Measurements from ENCODE around the gene MORC2.

The MORC2 gene

DNA sequence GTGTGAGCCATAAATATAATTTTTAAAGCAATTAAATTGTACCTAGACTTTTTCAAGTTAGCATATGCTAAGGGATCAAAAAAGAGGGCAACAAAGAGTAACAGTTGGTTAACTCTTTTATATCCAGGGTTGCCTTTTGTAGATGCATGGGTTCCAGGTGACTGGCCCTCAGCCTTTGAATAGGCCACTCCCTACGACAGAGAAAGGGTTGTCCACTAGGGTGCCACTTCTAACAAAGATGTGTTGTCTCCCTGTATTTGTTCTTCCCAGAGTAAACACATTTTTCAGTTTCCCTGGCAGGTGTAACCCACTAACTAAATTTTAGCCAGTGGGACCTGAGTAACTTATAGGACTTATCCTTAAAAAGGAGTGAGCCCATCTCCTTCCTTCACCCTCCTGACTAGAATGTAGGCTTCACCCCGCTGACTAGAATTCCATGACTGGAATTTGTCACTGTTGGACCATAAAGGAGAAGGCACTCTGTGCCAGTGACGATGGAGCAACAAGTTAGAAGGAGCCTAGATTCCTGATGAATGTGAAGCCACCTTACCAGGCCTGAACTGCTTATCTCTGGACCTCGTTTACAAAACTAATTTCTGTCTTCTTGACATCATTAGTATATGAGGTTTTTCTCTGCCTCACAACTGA lies 17.1 kb upstream of the MORC2 start:
- TF ChIP-seq, protein P1, sequence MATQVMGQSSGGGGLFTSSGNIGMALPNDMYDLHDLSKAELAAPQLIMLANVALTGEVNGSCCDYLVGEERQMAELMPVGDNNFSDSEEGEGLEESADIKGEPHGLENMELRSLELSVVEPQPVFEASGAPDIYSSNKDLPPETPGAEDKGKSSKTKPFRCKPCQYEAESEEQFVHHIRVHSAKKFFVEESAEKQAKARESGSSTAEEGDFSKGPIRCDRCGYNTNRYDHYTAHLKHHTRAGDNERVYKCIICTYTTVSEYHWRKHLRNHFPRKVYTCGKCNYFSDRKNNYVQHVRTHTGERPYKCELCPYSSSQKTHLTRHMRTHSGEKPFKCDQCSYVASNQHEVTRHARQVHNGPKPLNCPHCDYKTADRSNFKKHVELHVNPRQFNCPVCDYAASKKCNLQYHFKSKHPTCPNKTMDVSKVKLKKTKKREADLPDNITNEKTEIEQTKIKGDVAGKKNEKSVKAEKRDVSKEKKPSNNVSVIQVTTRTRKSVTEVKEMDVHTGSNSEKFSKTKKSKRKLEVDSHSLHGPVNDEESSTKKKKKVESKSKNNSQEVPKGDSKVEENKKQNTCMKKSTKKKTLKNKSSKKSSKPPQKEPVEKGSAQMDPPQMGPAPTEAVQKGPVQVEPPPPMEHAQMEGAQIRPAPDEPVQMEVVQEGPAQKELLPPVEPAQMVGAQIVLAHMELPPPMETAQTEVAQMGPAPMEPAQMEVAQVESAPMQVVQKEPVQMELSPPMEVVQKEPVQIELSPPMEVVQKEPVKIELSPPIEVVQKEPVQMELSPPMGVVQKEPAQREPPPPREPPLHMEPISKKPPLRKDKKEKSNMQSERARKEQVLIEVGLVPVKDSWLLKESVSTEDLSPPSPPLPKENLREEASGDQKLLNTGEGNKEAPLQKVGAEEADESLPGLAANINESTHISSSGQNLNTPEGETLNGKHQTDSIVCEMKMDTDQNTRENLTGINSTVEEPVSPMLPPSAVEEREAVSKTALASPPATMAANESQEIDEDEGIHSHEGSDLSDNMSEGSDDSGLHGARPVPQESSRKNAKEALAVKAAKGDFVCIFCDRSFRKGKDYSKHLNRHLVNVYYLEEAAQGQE (IDR thresholded peaks at IDR 0.05; ENCODE audit: insufficient read depth in 1 of 2, low read depth in 2 of 2, low read length in 2 of 2) = no peak
- no peak for TF ChIP-seq TAF1 (IDR thresholded peaks at IDR 0.05; ENCODE audit: borderline replicate concordance, insufficient read depth, low read length)
- TF ChIP-seq SIN3A (IDR thresholded peaks at IDR 0.05; ENCODE audit: borderline replicate concordance, insufficient read depth, low read length) = no peak
- TF ChIP-seq FOXP2 (optimal IDR thresholded peaks at IDR 0.05; ENCODE audit: borderline replicate concordance, extremely low read depth, extremely low read length, insufficient read depth) = no peak
- no peak for TF ChIP-seq POLR2AphosphoS5 (IDR thresholded peaks at IDR 0.05; ENCODE audit: low read depth, low read length)

DNA sequence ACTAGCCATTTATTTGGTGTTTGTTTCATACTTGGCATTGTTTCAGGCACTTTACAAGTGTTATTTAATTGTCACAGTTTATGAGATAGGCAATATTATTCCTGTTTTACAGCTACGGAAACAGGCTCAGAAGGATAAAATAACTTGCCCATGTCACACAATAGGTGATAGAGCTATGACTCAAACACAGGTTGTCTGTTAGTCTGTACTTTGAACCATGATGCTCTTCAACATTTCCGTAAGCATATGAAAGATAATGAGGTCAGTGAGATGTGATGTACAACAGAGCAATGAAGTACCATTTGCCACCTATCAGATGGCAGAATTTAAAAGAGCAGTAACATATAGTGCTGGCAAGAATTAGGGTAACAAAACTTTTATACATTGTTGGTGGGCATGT lies 15.7 kb upstream of the MORC2 start:
- TF ChIP-seq TAF1 (IDR thresholded peaks at IDR 0.05; ENCODE audit: borderline replicate concordance, insufficient read depth, low read length) (no peak), POLR2AphosphoS5 (IDR thresholded peaks at IDR 0.05; ENCODE audit: low read depth, low read length) (no peak), SIN3A (IDR thresholded peaks at IDR 0.05; ENCODE audit: borderline replicate concordance, insufficient read depth, low read length) (no peak), FOXP2 (optimal IDR thresholded peaks at IDR 0.05; ENCODE audit: borderline replicate concordance, extremely low read depth, extremely low read length, insufficient read depth) (no peak)
- TF ChIP-seq, protein P1 (IDR thresholded peaks at IDR 0.05; ENCODE audit: insufficient read depth in 1 of 2, low read depth in 2 of 2, low read length in 2 of 2) = no peak

DNA sequence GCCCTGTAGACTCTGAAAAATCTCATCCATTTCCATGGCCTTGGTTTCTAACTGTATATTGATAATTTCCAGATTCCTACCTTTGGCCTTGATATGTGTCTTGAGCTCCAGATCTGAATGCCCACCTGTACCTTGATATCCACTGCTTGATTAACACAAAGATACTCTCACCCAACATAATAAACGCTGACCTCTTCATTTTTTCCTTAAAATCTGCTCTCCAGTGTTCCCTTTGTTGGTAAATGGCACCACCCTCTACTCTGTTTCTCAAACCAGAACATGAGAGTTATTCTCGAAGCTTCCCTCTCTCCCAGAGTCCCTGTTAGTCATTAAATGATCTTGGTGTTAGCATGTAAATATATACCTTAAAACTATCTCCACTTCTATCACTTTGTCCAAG lies 13.9 kb upstream of the MORC2 start:
- no peak for TF ChIP-seq TAF1 (IDR thresholded peaks at IDR 0.05; ENCODE audit: borderline replicate concordance, insufficient read depth, low read length)
- TF ChIP-seq, protein P1 (IDR thresholded peaks at IDR 0.05; ENCODE audit: insufficient read depth in 1 of 2, low read depth in 2 of 2, low read length in 2 of 2) = no peak
- TF ChIP-seq FOXP2 (optimal IDR thresholded peaks at IDR 0.05; ENCODE audit: borderline replicate concordance, extremely low read depth, extremely low read length, insufficient read depth) = no peak
- no peak for TF ChIP-seq POLR2AphosphoS5 (IDR thresholded peaks at IDR 0.05; ENCODE audit: low read depth, low read length)
- no peak for TF ChIP-seq SIN3A (IDR thresholded peaks at IDR 0.05; ENCODE audit: borderline replicate concordance, insufficient read depth, low read length)

DNA sequence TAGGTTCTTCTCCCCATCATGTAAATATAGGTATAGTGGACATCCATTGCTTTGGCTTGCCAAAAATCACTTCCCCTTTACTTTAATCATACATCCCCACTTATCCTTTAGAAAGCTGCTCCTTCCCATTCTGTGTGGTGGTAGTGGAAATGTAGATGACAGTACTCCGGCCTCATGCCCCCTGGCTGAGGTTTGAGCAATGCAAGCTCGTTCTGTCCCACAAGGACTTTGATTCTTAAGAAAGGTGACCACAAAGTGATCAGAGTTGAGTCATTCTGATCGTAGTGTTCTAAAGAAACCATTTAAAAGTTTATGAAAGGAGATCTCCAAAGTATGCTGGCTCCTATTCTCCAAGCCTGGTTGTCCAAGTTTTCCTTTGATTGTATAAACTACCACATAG lies 11.4 kb upstream of the MORC2 start:
- no peak; the same call in 1 of the 2 replicates for TF ChIP-seq POLR2AphosphoS5 (IDR thresholded peaks at IDR 0.05; ENCODE audit: low read depth, low read length)
- no peak for TF ChIP-seq TAF1 (IDR thresholded peaks at IDR 0.05; ENCODE audit: borderline replicate concordance, insufficient read depth, low read length)
- TF ChIP-seq, protein P1 (IDR thresholded peaks at IDR 0.05; ENCODE audit: insufficient read depth in 1 of 2, low read depth in 2 of 2, low read length in 2 of 2) = no peak
- TF ChIP-seq FOXP2 (optimal IDR thresholded peaks at IDR 0.05; ENCODE audit: borderline replicate concordance, extremely low read depth, extremely low read length, insufficient read depth) = no peak
- no peak for TF ChIP-seq SIN3A (IDR thresholded peaks at IDR 0.05; ENCODE audit: borderline replicate concordance, insufficient read depth, low read length)

Data from PFSK-1 (cell line).